GF-D8 (cell line): ENCODE results near the gene ZNF730.
"Not testable (repeated sequence)": the region's sequence is repeated elsewhere in the genome, so short reads cannot be mapped to it uniquely, and the experiment has no call there.

Source experiments
- DNase-seq: peaks from one replicate; lab custom pipeline; 2025; lab: John Stamatoyannopoulos, UW

ZNF730 gene

DNA sequence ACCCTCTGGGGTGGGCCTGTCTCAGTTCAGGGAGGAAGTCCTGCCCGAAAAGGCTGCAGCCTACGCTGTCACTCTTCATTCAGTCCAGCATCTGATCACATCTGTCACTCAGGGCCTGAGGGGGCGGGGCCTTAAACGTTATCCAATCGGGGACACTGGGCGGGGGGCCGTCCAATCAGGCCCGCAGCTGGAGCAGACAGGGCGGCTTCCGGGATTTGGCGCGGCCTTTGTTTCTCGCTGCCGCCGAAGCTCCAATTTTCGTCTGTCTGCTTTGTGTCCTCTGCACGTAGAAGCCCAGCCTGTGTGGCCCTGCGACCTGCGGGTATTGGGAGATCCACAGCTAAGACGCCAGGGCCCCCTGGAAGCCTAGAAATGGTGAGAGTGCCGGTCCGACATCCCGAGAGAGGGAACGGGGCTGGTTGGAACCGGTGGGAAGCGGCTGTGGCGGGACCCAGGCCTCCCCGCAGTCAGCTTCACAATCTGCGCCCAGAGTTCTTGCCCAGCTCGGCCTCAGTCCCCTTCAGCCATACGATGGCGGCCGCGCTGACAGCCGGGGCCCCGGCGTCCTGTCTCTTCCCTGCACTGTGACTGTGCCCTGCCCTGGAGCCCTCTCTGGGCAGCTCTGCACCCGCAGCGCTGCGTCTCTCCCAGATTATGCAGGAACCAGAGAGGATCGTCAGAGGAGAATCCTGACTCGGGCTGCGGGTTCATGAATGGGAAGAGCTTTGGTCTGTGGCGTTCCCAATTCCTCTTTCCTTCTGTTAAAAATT lies at the start of gene ZNF730:
Gene ZNF730 (plus strand): TSS at position 224 of the 770 bp plus-strand sequence. CDS start 149 bp downstream, at position 373.
- no peak for DNase-seq

DNA sequence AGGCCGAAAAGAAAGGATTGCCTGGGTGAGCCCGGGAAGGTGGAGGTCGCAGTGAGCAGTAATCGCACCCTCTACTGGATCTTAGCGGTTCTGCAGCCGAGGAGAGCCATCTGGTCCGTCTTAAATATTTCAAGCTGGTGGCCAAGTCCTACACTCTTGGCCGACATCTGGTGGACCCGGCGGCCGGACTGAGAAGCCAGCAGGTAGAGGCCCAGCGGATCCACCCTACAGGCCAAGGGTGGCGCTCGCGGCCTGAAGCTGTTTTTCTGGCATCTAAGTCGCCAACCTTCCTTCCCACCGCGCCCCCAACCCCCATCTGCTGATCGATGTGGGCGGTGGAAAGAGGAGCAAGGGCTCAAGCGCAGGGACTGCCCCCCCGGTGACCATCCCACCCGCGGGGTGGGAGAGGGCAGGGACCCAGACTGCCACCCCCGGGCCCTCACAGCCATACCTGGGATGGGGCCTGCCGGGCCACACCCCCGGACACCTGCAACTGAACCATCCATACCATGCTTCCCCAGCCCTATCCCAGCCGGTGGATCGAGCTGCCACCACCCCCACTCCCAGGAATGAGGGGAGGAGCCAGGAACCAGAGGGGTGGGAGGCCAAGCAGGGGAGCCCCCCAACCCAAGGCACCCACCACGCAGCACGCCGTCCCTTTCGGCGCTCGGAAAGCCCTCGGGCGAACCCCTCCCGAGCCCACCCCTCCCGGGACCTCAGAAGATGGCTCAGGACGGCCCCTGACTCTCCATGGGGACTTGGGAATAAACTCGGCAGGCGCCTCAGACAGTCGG lies 46.3 kb upstream of the ZNF730 start:
- no peak for DNase-seq

DNA sequence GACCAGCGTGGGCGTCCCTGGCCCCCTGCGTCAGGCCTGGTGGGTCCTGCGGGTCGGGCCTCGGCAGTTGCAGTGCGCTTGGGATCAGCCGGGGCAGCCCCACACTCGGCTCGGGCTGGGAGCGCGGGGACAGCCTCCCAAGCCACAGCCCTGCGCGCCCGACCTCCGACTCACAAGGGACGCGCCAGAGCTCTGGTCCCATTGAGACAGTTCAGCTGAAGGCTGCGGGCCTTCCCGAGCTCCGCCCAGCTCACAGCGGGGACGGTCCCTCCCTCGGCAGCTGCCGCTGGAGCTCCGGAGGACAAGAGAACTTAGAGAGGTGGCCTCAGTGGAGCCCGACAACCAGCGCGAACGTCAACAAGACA lies 45.7 kb upstream of the ZNF730 start:
- no peak for DNase-seq

GRCh38 chr19:23075031-23075733 lies 41.6 kb upstream of the ZNF730 start:
- no peak for DNase-seq

GRCh38 chr19:23077776-23078175 lies 39.0 kb upstream of the ZNF730 start:
- DNase-seq = not testable (repeated sequence)

DNA sequence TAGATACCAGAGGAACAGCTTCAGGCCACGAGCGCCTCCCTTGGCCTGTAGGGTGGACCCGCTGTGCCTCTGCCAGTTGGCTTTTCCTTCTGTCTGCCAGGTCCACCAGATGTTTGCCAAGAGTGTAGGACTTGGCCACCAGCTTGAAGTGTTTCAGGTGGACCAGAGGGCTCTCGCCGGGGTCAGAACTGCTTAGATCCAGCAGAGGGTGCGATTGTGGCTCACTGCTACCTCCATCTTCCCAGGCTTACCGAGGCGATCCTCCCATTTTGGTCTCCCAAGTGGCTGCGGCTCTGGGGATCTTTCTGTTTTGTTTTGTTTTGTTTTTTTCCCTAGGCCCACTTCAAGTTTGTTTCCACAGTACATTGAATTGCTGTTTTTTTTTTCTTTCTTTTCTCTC lies 23.0 kb upstream of the ZNF730 start:
- no peak for DNase-seq

DNA sequence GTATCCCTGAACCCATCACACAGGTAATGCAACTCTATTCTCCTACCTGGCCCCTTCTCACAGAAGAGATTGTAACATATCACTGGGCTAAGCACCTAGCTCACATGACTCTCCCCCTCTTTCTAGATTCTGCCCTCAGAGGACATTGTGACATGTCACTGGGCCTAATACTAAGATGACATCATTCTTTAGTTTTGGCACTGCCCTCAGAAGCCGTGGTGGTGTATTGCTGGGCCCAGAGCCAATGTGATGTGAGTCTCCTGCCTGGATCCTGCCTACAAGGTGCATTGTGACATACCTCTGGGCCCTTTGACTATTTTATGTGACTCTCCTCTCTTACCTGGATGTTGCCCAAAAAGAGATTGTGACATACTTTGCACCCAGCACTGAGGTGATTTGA lies 21.4 kb upstream of the ZNF730 start:
- no peak for DNase-seq

DNA sequence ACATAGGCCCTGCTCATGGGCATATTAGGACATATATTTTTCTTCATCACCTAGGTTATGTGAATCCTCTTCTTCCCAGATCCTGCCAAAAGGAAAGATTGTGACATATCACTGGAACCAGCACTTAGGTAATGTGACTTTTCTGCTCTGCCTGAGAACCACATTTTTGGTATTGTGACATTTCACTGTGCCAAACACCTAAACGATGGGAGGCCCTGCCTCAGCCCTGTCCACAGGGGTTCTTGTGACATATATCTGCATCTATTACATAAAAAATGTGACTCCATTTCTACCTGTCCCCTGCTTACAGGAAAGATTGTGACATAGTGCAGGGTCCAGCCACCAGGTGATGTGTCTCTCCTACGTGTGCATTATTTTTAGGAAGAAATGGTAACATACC lies 18.5 kb upstream of the ZNF730 start:
- no peak for DNase-seq

- no peak for DNase-seq
Observed at GRCh38 chr19:23098988-23099387, 17.8 kb upstream of the ZNF730 start.

- DNase-seq = no peak
Observed at GRCh38 chr19:23099966-23100365, 16.9 kb upstream of the ZNF730 start.

DNA sequence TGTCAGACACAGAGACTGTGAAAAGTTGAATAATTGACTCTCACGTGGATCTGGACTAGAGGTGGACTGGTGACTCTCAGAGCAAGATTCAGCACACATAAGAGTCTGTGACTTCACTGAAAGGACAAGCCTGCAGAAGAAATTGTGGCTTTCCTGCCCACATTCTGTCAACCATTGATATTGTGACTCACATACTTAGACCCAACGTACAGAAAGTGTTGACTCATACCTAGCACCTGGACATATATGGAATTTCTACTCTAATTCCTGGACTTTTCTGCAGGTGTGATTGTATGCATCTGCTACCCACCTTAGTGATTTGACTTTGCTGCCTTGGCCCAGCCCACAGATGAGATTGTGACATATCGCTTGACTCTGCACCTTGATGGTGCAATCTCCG lies 15.6 kb upstream of the ZNF730 start:
- no peak for DNase-seq

GRCh38 chr19:23118400-23118799 lies 1.6 kb downstream of the ZNF730 start:
- no peak for DNase-seq

DNA sequence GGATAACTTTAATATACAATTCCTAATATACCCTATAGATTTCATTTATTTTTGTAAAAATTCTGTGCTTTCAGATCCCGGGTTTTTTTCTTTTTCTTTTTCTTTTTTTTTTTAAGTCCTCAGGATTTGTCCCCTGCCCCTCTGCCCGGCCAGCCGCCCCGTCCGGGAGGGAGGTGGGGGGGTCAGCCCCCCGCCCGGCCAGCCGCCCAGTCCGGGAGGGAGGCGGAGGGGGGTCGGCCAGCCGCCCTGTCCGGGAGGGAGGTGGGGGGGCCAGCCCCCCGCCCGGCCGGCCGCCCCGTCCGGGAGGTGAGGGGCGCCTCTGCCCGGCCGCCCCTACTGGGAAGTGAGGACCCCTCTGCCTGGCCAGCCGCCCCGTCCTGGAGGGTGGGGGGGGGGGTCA lies 17.4 kb downstream of the ZNF730 start:
- not testable (repeated sequence) for DNase-seq

- DNase-seq = no peak
Observed at GRCh38 chr19:23145617-23146415, 29.0 kb downstream of the ZNF730 start.

DNA sequence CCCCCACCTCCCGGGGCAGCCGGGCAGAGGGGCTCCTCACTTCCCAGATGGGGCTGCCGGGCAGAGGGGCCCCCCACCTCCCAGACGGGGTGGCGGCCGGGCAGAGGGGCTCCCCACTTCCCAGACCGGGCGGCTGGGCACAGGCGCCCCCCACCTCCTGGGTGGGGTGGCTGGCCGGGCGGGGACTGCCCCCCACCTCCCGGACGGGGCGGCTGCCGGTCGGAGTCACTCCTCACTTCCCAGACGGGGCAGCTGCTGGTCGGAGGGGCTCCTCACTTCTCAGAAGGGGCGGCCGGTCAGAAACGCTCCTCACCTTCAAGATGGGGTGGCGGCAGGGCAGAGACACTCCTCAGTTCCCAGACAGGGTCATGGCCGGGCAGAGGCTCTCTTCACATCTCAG lies 43.9 kb downstream of the ZNF730 start:
- DNase-seq = no peak

GRCh38 chr19:23168286-23168685 lies 51.5 kb downstream of the ZNF730 start:
- DNase-seq = not testable (repeated sequence)

DNA sequence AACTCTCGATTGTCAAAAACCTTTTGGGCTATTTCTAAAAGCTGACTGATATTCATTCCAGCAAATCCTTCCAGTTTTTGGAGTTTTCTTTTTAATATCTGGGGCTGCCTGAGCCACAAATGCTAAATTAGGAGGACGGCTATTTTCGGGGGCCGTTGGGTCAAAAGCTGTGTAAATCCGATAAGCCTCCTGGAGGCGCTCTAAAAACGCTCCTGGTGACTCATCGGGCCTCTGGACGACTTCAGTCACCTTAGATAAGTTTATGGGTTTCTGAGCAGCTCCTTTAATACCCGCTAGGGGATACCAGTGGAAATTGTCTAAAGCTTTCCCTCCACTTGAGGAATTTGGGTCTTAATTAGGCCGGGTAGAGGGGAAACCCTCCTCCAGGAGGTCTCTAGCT lies 66.4 kb downstream of the ZNF730 start:
- no peak for DNase-seq

DNA sequence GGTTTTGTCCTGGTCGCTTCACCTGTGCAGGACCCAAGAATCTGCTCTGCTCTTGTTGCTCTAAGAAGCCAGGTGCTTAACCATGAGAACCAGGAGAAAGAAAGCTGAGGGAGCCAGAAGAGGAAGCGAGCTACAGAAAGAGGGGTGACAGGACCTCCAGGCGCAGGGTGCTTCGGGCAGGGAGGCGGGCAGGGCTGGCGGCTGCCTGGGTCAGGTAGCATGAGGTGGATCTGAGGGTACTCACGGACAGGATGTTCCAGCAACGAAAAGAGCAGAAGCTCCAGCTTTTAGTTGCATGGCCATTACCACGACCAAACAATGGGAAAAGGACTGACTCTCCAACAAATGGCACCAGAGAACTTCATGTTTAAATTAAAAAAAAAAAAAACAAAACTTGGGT lies 73.5 kb downstream of the ZNF730 start:
- no peak for DNase-seq
